Aorta (tissue), 5 donors: Measurements from ENCODE around the gene PHETA2. TPM values are rescaled to one million over a fixed set of nuclear protein-coding genes. Genes with fewer than 3 reads are reported as not detected.

Experiments
- ATAC-seq: fragments of 200-7000 bp; cut with Tn5 transposase; one replicate; pipeline ENCODE4 v1.9.1; 2022; ENCODE audit warnings: moderate library complexity; ENCODE audit not compliant: low FRiP score
- DNase-seq, 2 donors: peaks; one replicate each; pipeline ENCODE4 v3.0.0-alpha.2; 2020
- H3K27ac ChIP-seq, 2 donors: one replicate each; pipeline ENCODE4 v1.5.1; 2013; ENCODE audit warnings: low read length in 2 of 2, mild to moderate bottlenecking in 2 of 2, moderate library complexity in 2 of 2, control low read depth in 1 of 2, inconsistent platforms in 1 of 2, low read depth in 1 of 2
- H3K27me3 ChIP-seq, 2 donors: one replicate each; pipeline ENCODE4 v1.6.1; 2013; ENCODE audit warnings: control low read depth in 1 of 2, low read length in 1 of 2, mild to moderate bottlenecking in 1 of 2, moderate library complexity in 1 of 2; ENCODE audit not compliant: insufficient read depth in 2 of 2, control insufficient read depth in 1 of 2
- H3K36me3 ChIP-seq, 2 donors: one replicate each; pipeline ENCODE4 v1.6.1; 2013; ENCODE audit warnings: control low read depth in 1 of 2, low read length in 1 of 2, mild to moderate bottlenecking in 1 of 2; ENCODE audit not compliant: insufficient read depth in 2 of 2, control insufficient read depth in 1 of 2
- H3K4me1 ChIP-seq, 2 donors: one replicate each; pipeline ENCODE4 v1.6.1; 2013; ENCODE audit warnings: low read length in 2 of 2, control low read depth in 1 of 2, mild to moderate bottlenecking in 1 of 2, moderate library complexity in 1 of 2; ENCODE audit not compliant: insufficient read depth in 2 of 2, control insufficient read depth in 1 of 2
- H3K4me3 ChIP-seq, 2 donors: one replicate each; pipeline ENCODE4 v1.5.1; 2013; ENCODE audit warnings: low read length in 2 of 2, control low read depth in 1 of 2, mild to moderate bottlenecking in 1 of 2
- H3K9me3 ChIP-seq: one replicate; pipeline ENCODE4 v1.6.1; 2013; ENCODE audit warnings: mild to moderate bottlenecking, low read length; ENCODE audit not compliant: control insufficient read depth
- WGBS, 2 donors: extraction: QIAGEN DNeasy Blood & Tissue Kit; methylation state at CpG; one replicate each; pipeline ENCODE4 v1.1.7; 2013; 5-methylcytosine and 5-hydroxymethylcytosine counted together
- intact Hi-C, 2 donors: fragments of 100-400 bp; cut with DNase I; formaldehyde crosslinking; loops; one replicate each; pipeline versions ENCODE4 v1.14.2 to v1.15.0; 2022
- polyA plus RNA-seq, 2 donors: library from polyadenylated mRNA; stranded (reverse); fragments of 200-250 nt; gene quantifications; one replicate each; pipeline ENCODE4 v1.2.3, GENCODE V29; 2013
- total RNA-seq, 2 donors: library from RNA; stranded (reverse); fragmentation: NEBNext Ultra II Directional; extraction: Animal tissue kit (Norgen Biotek cat#: 25700); gene quantifications; one replicate each; pipeline ENCODE4 v1.2.1, GENCODE V29; 2021
- donor health status: healthy with polysubstance abuse.
- donor health status: Bipolar disorder and iron deficiency.
- donor health status: DM: no; HTN: no; CAD: no.
- donor health status: DM: no; HTN: no; CAD: no.
- donor health status: DM: yes; HTN: yes; CAD: no.

The PHETA2 gene
- total and polyA plus RNA-seq, 4 donors = 12.8 to 24.4 (median 15.5) TPM

- DNase-seq = no peak
- Histone ChIP-seq H3K36me3 (no peaks in the 10 kb centered on the region), H3K4me1 (no peaks in the 10 kb centered on the region), H3K27ac (peak overlapping the region; percentile 18 to 92), H3K9me3 (no peaks in the 10 kb centered on the region), H3K27me3 (no peaks in the 10 kb centered on the region), H3K4me3 (peak overlapping the region; percentile 53 to 80)
- WGBS, 2 donors = 56 to 61% methylated on average over 9 of the region's 9 CpGs
- intact Hi-C loops = loop anchor here in 1 of 2 donors (5.0 kb wide), 1 partner anchor 388 kb away; the partner anchor contains the start of gene SNU13
- ATAC-seq = no peak
These were observed 1.0 kb downstream of the PHETA2 start for GRCh38 chr22:42074846-42075676.

- no peaks in the 10 kb centered on the region for H3K4me1 ChIP-seq
- no peak for ATAC-seq
These were observed 2.9 kb downstream of the PHETA2 start for GRCh38 chr22:42076764-42077485.

DNA sequence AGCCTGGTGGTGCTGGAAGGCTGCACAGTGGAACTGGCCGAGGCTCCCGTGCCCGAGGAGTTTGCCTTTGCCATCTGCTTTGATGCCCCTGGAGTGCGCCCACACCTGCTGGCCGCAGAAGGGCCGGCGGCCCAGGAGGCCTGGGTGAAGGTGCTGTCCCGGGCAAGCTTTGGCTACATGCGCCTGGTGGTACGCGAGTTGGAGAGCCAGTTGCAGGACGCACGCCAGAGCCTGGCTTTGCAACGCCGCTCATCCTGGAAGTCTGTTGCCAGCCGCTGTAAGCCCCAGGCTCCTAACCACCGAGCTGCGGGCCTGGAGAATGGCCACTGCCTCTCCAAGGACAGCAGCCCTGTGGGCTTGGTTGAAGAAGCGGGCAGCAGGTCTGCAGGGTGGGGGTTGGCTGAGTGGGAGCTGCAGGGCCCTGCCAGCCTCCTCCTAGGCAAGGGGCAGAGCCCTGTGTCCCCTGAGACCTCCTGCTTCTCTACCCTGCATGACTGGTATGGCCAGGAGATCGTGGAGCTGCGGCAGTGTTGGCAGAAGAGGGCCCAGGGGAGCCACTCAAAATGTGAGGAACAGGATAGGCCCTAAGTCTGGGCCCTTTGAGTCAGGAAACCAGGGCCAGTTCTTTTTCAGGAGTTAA is 3.6 kb downstream of the PHETA2 start:
- no peak overlapping the region for H3K4me3 ChIP-seq
- no peak overlapping the region for H3K27ac ChIP-seq
- ATAC-seq = no peak
- H3K36me3 ChIP-seq = peaks cover 0 to 1% of the 10 kb centered on the region in 2 donors
- intact Hi-C loops = no loop called here
- DNase-seq = no peak
- WGBS, 2 donors = 79 to 82% methylated on average over 21 of the region's 21 CpGs
- H3K9me3 ChIP-seq = no peaks in the 10 kb centered on the region
- H3K4me1 ChIP-seq = no peaks in the 10 kb centered on the region
- H3K27me3 ChIP-seq = no peaks in the 10 kb centered on the region

More at GRCh38 chr22:42076764-42077485, 2.9 kb downstream of the PHETA2 start:
- 84 to 85% methylated on average over 20 of the region's 20 CpGs for WGBS, 2 donors
- Histone ChIP-seq H3K9me3 (no peaks in the 10 kb centered on the region), H3K27ac (no peak overlapping the region), H3K27me3 (no peaks in the 10 kb centered on the region), H3K36me3 (no peaks in the 10 kb centered on the region), H3K4me3 (no peak overlapping the region)
- no peak for DNase-seq
- intact Hi-C loops = no loop called here

- H3K27ac ChIP-seq = peak overlapping the region; percentile 91 to 98
- peak overlapping the region in 1 of 2 donors; percentile 49 for H3K4me3 ChIP-seq
- DNase-seq (no peak), ATAC-seq (peak; percentile 53)
- no peaks in the 10 kb centered on the region for H3K9me3 ChIP-seq
- H3K27me3 ChIP-seq = no peaks in the 10 kb centered on the region
- WGBS, 2 donors = 14 to 17% methylated on average over 24 of the region's 24 CpGs
- peaks cover 0 to 5% of the 10 kb centered on the region in 2 donors for H3K36me3 ChIP-seq
- H3K4me1 ChIP-seq = no peaks in the 10 kb centered on the region
- intact Hi-C loops = loop anchor here in 1 of 2 donors (1.0 kb wide), 1 partner anchor 12 kb away; the partner anchor contains the start of gene NDUFA6
These were observed 4.6 kb downstream of the PHETA2 start for GRCh38 chr22:42078469-42079318.

DNA sequence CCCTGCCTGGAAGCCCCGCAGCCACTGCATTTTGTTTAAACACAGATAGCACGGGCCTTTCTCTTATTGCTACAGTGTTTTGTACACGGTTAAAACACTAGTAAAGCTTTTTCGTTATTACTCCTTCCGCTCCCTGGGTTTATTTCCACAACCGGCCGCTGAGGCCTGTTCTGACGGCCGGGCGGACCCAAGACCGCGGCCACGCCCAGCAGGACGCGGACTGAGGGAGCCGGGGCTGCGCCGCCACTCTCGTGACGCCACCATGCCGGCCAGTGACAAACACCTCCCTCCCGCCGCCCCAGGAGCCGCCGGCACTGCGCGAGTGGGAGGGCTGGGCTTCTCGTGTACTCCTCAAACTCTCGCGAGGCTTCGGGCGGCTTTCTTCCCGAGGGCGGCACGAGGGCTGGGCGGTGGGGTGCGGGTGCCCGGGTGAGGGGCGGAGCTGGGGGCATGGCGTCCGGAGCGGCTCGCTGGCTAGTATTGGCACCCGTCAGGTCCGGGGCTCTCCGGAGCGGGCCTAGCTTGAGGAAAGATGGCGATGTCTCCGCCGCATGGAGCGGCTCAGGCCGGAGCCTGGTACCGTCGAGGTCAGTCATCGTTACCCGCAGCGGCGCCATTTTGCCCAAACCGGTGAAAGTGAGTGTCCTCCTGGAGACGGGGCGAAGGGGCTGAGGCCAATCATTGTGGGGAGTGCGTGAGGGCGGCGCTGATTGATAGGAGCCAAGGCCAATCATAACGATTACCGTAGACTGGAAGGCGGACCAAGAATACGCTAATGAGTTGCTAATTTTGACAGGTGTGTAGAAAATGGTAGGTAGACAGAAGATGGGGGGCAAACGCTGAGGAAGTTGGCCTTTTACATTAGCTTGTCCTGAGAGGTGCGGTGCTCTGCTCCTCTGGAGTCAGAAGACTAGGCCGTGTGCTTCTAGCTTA is 5.5 kb downstream of the PHETA2 start, which contains the start of gene SMDT1:
SMDT1 (plus strand) TSS at position 382 of the 933 bp plus-strand sequence; CDS start at position 451, 69 bp downstream.
- Histone ChIP-seq H3K27ac (peak within 1 kb of the TSS; percentile 91 to 98), H3K36me3 (peaks cover 0 to 5% of the 10 kb centered on the region in 2 donors), H3K4me3 (peak within 1 kb of the TSS; percentile 66 to 89), H3K27me3 (no peaks in the 10 kb centered on the region), H3K4me1 (no peaks in the 10 kb centered on the region), H3K9me3 (no peaks in the 10 kb centered on the region)
- DNase-seq = peak; percentile 100
- intact Hi-C loops = loop anchor here in 1 of 2 donors (1.0 to 10.0 kb wide), 2 partner anchors 11 to 265 kb away; partner anchors contain the start of gene NDUFA6
- 0% methylated on average over 70 to 71 of the region's 71 CpGs for WGBS, 2 donors
- peak; percentile 96 for ATAC-seq

- peak overlapping the region; percentile 38 to 82 for H3K27ac ChIP-seq
- no peaks in the 10 kb centered on the region for H3K9me3 ChIP-seq
- peak overlapping the region; percentile 66 to 89 for H3K4me3 ChIP-seq
- peaks cover 0 to 5% of the 10 kb centered on the region in 2 donors for H3K36me3 ChIP-seq
- ATAC-seq = no peak
- no peaks in the 10 kb centered on the region for H3K27me3 ChIP-seq
- no peak for DNase-seq
- WGBS, 2 donors = 0% methylated on average over 14 of the region's 14 CpGs
- no peaks in the 10 kb centered on the region for H3K4me1 ChIP-seq
- intact Hi-C loops = loop anchor here in 1 of 2 donors (10.0 kb wide), 1 partner anchor 265 kb away; no protein-coding TSS in a partner anchor
These were observed 6.2 kb downstream of the PHETA2 start for GRCh38 chr22:42080287-42080686.

GRCh38 chr22:42083119-42083518 is 9.1 kb downstream of the PHETA2 start:
- intact Hi-C loops = loop anchor here in 1 of 2 donors (10.0 kb wide), 1 partner anchor 262 kb away; no protein-coding TSS in a partner anchor
- Histone ChIP-seq H3K27ac (no peak overlapping the region), H3K9me3 (no peaks in the 10 kb centered on the region), H3K4me3 (no peak overlapping the region), H3K4me1 (no peaks in the 10 kb centered on the region), H3K27me3 (no peaks in the 10 kb centered on the region), H3K36me3 (peaks cover 2 to 8% of the 10 kb centered on the region in 2 donors)
- ATAC-seq = no peak
- DNase-seq = no peak
- WGBS, 2 donors = 70 to 80% methylated on average over 4 of the region's 4 CpGs
